AG10803 (cell line): ENCODE data around the gene RASSF10.

ENCODE experiments used
- DNase-seq: peaks from one replicate; pipeline ENCODE4 v3.0.0; 2010; ENCODE audit warnings: low read depth
- H3K4me3 ChIP-seq: 2 replicates; pipeline ENCODE4 v1.5.1; 2011; ENCODE audit warnings: mild to moderate bottlenecking, low read length, control low read depth
- CTCF ChIP-seq: conservative IDR thresholded peaks from 2 replicates; pipeline ENCODE4 v1.5.1; 2011; ENCODE audit warnings: mild to moderate bottlenecking, low read length, control low read depth, inconsistent platforms

RASSF10 gene

GRCh38 chr11:13031349-13031748 lies 22.2 kb downstream of the RASSF10 start:
- no peak overlapping the region for H3K4me3 ChIP-seq
- no peak for DNase-seq
- no peak for TF ChIP-seq CTCF

- DNase-seq = no peak
- no peak for TF ChIP-seq CTCF
- H3K4me3 ChIP-seq = no peak overlapping the region
Measured at GRCh38 chr11:13033760-13034533, 24.8 kb downstream of the RASSF10 start.

- TF ChIP-seq CTCF = no peak
- no peak overlapping the region for H3K4me3 ChIP-seq
- DNase-seq = no peak
Measured at GRCh38 chr11:13035711-13036110, 26.6 kb downstream of the RASSF10 start.

GRCh38 chr11:13036235-13036634 lies 27.1 kb downstream of the RASSF10 start:
- no peak overlapping the region for H3K4me3 ChIP-seq
- DNase-seq = no peak
- no peak for TF ChIP-seq CTCF

GRCh38 chr11:13038366-13038765 lies 29.2 kb downstream of the RASSF10 start:
- no peak for TF ChIP-seq CTCF
- no peak overlapping the region for H3K4me3 ChIP-seq
- no peak for DNase-seq

GRCh38 chr11:13039126-13039525 lies 30.0 kb downstream of the RASSF10 start:
- no peak overlapping the region for H3K4me3 ChIP-seq
- DNase-seq = no peak
- no peak for TF ChIP-seq CTCF

GRCh38 chr11:13040969-13041561 lies 31.9 kb downstream of the RASSF10 start:
- DNase-seq = no peak
- H3K4me3 ChIP-seq = no peak overlapping the region
- no peak for TF ChIP-seq CTCF
